CD14-positive monocyte (primary cell): Measurements from ENCODE around the gene BMPER. TPM values are rescaled to one million over a fixed set of nuclear protein-coding genes. Genes with fewer than 3 reads are reported as not detected.

Experiments used
- DNase-seq, 3 donors: peaks; one replicate each; pipeline ENCODE4 v3.0.0-alpha.2; 2011 to 2022
- H2AFZ ChIP-seq: 2 replicates; pipeline ENCODE4 v1.6.0; 2012; ENCODE audit warnings: mild to moderate bottlenecking, low read depth, low read length, inconsistent platforms; ENCODE audit not compliant: insufficient read depth, poor library complexity, severe bottlenecking
- H3K27ac ChIP-seq, 2 donors: 1 replicate in 1 of 2; 2 replicates in 1 of 2; pipeline ENCODE4 v1.5.1; 2012 to 2013; ENCODE audit warnings: low read length in 2 of 2, control low read depth in 1 of 2, inconsistent platforms in 1 of 2, low read depth in 1 of 2, mild to moderate bottlenecking in 1 of 2
- H3K27me3 ChIP-seq, 2 donors: one replicate each; pipeline versions ENCODE4 v1.6.0 to v1.6.1; 2011 to 2013; ENCODE audit warnings: low read length in 2 of 2; ENCODE audit not compliant: control insufficient read depth in 2 of 2, insufficient read depth in 2 of 2
- H3K36me3 ChIP-seq, 2 donors: replicated peaks in 1 of 2; 1 replicate in 1 of 2; 2 replicates in 1 of 2; pipeline versions ENCODE4 v1.5.1 to v1.6.1; 2012 to 2013; ENCODE audit warnings: low read length in 2 of 2, control low read depth in 1 of 2, inconsistent platforms in 1 of 2, mild to moderate bottlenecking in 1 of 2; ENCODE audit not compliant: insufficient read depth in 2 of 2, control insufficient read depth in 1 of 2
- H3K4me1 ChIP-seq, 2 donors: 1 replicate in 1 of 2; 2 replicates in 1 of 2; pipeline versions ENCODE4 v1.5.1 to v1.6.1; 2012 to 2013; ENCODE audit warnings: low read length in 2 of 2, control low read depth in 1 of 2, inconsistent platforms in 1 of 2, mild to moderate bottlenecking in 1 of 2, moderate library complexity in 1 of 2; ENCODE audit not compliant: insufficient read depth in 2 of 2, control insufficient read depth in 1 of 2
- H3K4me2 ChIP-seq: replicated peaks from 2 replicates; pipeline ENCODE3; 2012; ENCODE audit warnings: low read length, moderate library complexity, mild to moderate bottlenecking; ENCODE audit not compliant: poor library complexity, severe bottlenecking; ENCODE audit errors: extremely low read depth
- H3K4me3 ChIP-seq, 3 experiments: fragments of 200-600 bp in 1 of 3; sonication (generic) in 1 of 3; replicated peaks in 1 of 3; 1 replicate in 2 of 3; 2 replicates in 1 of 3; pipeline ENCODE4 v1.5.1; 2011 to 2013; ENCODE audit warnings: low read length in 3 of 3, mild to moderate bottlenecking in 3 of 3, control low read depth in 2 of 3, low read depth in 2 of 3, inconsistent platforms in 1 of 3, moderate library complexity in 1 of 3
- H3K79me2 ChIP-seq: 2 replicates; pipeline ENCODE4 v1.6.0; 2012; ENCODE audit warnings: mild to moderate bottlenecking, control low read depth, inconsistent platforms, low read length, moderate library complexity; ENCODE audit not compliant: insufficient read depth
- H3K9ac ChIP-seq: 2 replicates; pipeline ENCODE4 v1.6.0; 2017; ENCODE audit warnings: low read length, mild to moderate bottlenecking; ENCODE audit not compliant: insufficient read depth, poor library complexity, severe bottlenecking
- H3K9me3 ChIP-seq, 2 donors: replicated peaks in 1 of 2; 1 replicate in 1 of 2; 2 replicates in 1 of 2; pipeline versions ENCODE4 v1.5.1 to v1.6.1; 2012 to 2013; ENCODE audit warnings: low read length in 2 of 2, control low read depth in 1 of 2; ENCODE audit not compliant: control insufficient read depth in 1 of 2, insufficient read depth in 1 of 2
- H4K20me1 ChIP-seq: 2 replicates; pipeline ENCODE4 v1.6.0; 2012; ENCODE audit warnings: mild to moderate bottlenecking, low read length, control low read depth, moderate library complexity; ENCODE audit not compliant: insufficient read depth
- H3K27ac Mint-ChIP-seq, 7 donors: one replicate each; pipeline ENCODE4 v1.8.0; 2020; ENCODE audit warnings: mild to moderate bottlenecking in 7 of 7, mixed read lengths in 7 of 7, moderate library complexity in 6 of 7, inconsistent platforms in 2 of 7
- H3K27me3 Mint-ChIP-seq, 3 donors: one replicate each; pipeline ENCODE4 v1.8.0; 2021 to 2022; ENCODE audit warnings: low read depth in 3 of 3, mild to moderate bottlenecking in 3 of 3, mixed read lengths in 3 of 3, moderate library complexity in 3 of 3, inconsistent platforms in 1 of 3
- H3K36me3 Mint-ChIP-seq, 2 donors: one replicate each; pipeline ENCODE4 v1.8.0; 2020; ENCODE audit warnings: mixed read lengths in 2 of 2, inconsistent platforms in 1 of 2, mild to moderate bottlenecking in 1 of 2
- H3K4me1 Mint-ChIP-seq: one replicate; pipeline ENCODE4 v1.8.0; 2020; ENCODE audit warnings: mild to moderate bottlenecking, mixed read lengths
- H3K4me3 Mint-ChIP-seq, 2 donors: one replicate each; pipeline ENCODE4 v1.8.0; 2020; ENCODE audit warnings: mild to moderate bottlenecking in 2 of 2, mixed read lengths in 2 of 2, moderate library complexity in 1 of 2
- H3K9me3 Mint-ChIP-seq, 7 donors: one replicate each; pipeline ENCODE4 v1.8.0; 2020 to 2022; ENCODE audit warnings: mixed read lengths in 7 of 7, mild to moderate bottlenecking in 6 of 7, moderate library complexity in 6 of 7, inconsistent platforms in 2 of 7
- CTCF ChIP-seq: fragments of 200-600 bp; IDR thresholded peaks from one replicate; pipeline ENCODE4 v1.8.0; 2022; ENCODE audit warnings: antibody characterized with exemption, mild to moderate bottlenecking
- WGBS: methylation state at CpG from one replicate; pipeline ENCODE4 v1.1.5; 2013; ENCODE audit warnings: missing lambda C conversion rate; ENCODE audit not compliant: insufficient coverage; 5-methylcytosine and 5-hydroxymethylcytosine counted together
- intact Hi-C, 2 donors: fragments of 100-400 bp; cut with micrococcal nuclease; formaldehyde crosslinking; loops; one replicate each; pipeline versions ENCODE4 v1.15.0 to v1.15.1; 2023
- polyA plus RNA-seq, 3 donors: library from polyadenylated mRNA; depleted of rRNA in 1 of 3; unstranded in 2 of 3; stranded (reverse) in 1 of 3; fragments of 300-500 nt in 2 of 3; fragments of >200 nt in 1 of 3; fragmentation: Illumina TruSeq in 2 of 3; gene quantifications; 1 replicate in 2 of 3; 2 replicates in 1 of 3; pipeline ENCODE4 v1.2.3, GENCODE V29; 2012 to 2021

The BMPER gene
- polyA plus RNA-seq, 3 donors: not detected

DNA sequence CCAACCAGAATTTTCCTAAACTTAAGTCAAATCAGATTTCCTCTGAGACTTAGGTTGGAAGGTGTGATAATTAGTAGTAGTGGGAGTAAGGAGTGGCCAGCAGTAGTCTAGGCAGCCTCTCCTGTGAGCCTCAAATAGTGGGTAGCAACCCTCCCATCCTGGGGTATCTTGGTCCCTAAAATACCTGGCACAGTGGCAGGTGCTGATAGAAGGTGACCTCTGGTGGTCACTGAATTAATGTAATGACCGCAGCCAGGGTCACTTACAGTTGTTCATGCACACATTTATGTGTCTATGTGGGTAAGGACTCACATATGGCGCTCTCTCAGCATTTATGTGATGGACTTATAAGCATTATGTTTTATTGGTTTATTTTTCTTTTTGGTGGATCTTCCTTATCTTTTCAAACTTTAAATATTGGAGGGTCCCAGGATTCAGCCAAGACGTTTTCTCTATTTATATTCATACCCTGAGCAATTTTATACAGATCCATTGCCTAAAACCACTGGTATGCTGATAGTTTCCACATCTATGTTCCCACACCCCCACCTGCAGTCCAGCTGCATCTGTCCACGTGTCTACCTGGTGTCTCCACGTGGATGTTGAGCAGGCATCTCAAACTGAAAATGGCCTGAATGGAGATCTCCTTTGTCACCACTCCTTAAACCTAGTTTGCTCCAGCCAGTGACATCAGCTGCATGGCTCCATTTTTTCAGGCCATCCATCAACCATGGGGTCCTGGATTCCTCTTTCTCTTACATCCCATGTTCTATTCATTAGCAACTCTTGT is 18.3 kb downstream of the BMPER start:
- H3K4me3 ChIP-seq: no peak overlapping the region
- no peaks in the 10 kb centered on the region for H3K4me1 Mint-ChIP-seq
- H2AFZ ChIP-seq: no peak overlapping the region
- TF ChIP-seq CTCF: no peak
- intact Hi-C loops: no loop called here
- no peak overlapping the region for H3K9ac ChIP-seq
- no peaks in the 10 kb centered on the region for H3K4me1 ChIP-seq
- H3K36me3 Mint-ChIP-seq: no peaks in the 10 kb centered on the region
- H3K36me3 ChIP-seq: no peaks in the 10 kb centered on the region
- peaks cover 0 to 5% (median 0%) of the 10 kb centered on the region in 7 donors for H3K9me3 Mint-ChIP-seq
- H3K27ac ChIP-seq: no peak overlapping the region
- no peaks in the 10 kb centered on the region for H3K79me2 ChIP-seq
- no peak overlapping the region for H3K4me2 ChIP-seq
- no peaks in the 10 kb centered on the region for H4K20me1 ChIP-seq
- H3K9me3 ChIP-seq: no peaks in the 10 kb centered on the region
- H3K27me3 ChIP-seq: no peaks in the 10 kb centered on the region
- 85% methylated on average over 3 of the region's 5 CpGs for WGBS
- no peak overlapping the region for H3K4me3 Mint-ChIP-seq
- H3K27ac Mint-ChIP-seq: no peak overlapping the region
- peaks cover 7 to 22% (median 15%) of the 10 kb centered on the region in 3 donors for H3K27me3 Mint-ChIP-seq
- DNase-seq: no peak

DNA sequence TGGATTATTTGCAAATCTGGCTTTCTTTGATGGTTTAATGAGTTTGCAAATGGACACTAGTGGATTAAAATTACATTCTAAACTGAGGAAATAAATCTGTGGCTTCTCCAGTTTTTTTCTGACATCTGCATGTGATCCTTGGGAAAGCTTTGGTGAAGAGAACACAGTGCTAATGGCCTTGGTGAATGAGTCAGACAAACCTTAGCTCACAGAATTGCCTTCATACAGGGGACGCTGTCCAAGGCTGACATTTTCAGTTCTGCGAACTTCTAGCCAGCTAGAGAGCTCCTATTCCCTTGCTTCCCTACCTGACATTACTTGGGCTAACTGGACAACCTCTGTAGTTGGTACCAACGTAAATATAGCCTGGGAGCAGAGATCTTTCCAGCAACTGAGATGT is 21.2 kb downstream of the BMPER start:
- H2AFZ ChIP-seq: no peak overlapping the region
- H3K4me1 Mint-ChIP-seq: no peaks in the 10 kb centered on the region
- H3K79me2 ChIP-seq: no peaks in the 10 kb centered on the region
- no peaks in the 10 kb centered on the region for H3K9me3 ChIP-seq
- TF ChIP-seq CTCF: no peak
- intact Hi-C loops: no loop called here
- H3K36me3 Mint-ChIP-seq: no peaks in the 10 kb centered on the region
- no peaks in the 10 kb centered on the region for H3K36me3 ChIP-seq
- no peak overlapping the region for H3K4me3 Mint-ChIP-seq
- 95% methylated on average over 2 of the region's 3 CpGs for WGBS
- no peak for DNase-seq
- H3K9ac ChIP-seq: no peak overlapping the region
- no peaks in the 10 kb centered on the region for H3K27me3 ChIP-seq
- no peaks in the 10 kb centered on the region for H4K20me1 ChIP-seq
- H3K4me1 ChIP-seq: no peaks in the 10 kb centered on the region
- peaks cover 0 to 5% (median 0%) of the 10 kb centered on the region in 7 donors for H3K9me3 Mint-ChIP-seq
- H3K27ac ChIP-seq: no peak overlapping the region
- no peak overlapping the region for H3K4me3 ChIP-seq
- H3K27me3 Mint-ChIP-seq: peaks cover 7 to 18% (median 14%) of the 10 kb centered on the region in 3 donors
- H3K27ac Mint-ChIP-seq: no peak overlapping the region
- H3K4me2 ChIP-seq: no peak overlapping the region
